Pons (tissue), 1 donor: Measurements from ENCODE around the gene M1AP.
"Not testable (repeated sequence)": the region's sequence is repeated elsewhere in the genome, so short reads cannot be mapped to it uniquely, and the experiment has no call there.

Experiments
- DNase-seq: peaks from one replicate; pipeline ENCODE4 v3.0.0-alpha.2; 2016; ENCODE audit warnings: low spot score

Gene M1AP

GRCh38 chr2:74564222-74564621 is 83.9 kb downstream of the M1AP start:
- DNase-seq: no peak

- DNase-seq: no peak
Observed at GRCh38 chr2:74562126-74562775, 85.9 kb downstream of the M1AP start.

- DNase-seq: not testable (repeated sequence)
Observed at GRCh38 chr2:74561022-74561421, 87.1 kb downstream of the M1AP start.

- DNase-seq: no peak
Observed at GRCh38 chr2:74560591-74560990, 87.5 kb downstream of the M1AP start.

GRCh38 chr2:74559912-74560311 is 88.2 kb downstream of the M1AP start:
- DNase-seq: no peak

GRCh38 chr2:74558284-74559230 is 89.6 kb downstream of the M1AP start:
- DNase-seq: no peak

- DNase-seq: no peak
Observed at GRCh38 chr2:74556831-74557370, 91.2 kb downstream of the M1AP start.

GRCh38 chr2:74556159-74556558 is 92.0 kb downstream of the M1AP start:
- no peak for DNase-seq

GRCh38 chr2:74555610-74556103 is 92.5 kb downstream of the M1AP start:
- peak; percentile 35 for DNase-seq

GRCh38 chr2:74554820-74555531 is 93.2 kb downstream of the M1AP start:
- no peak for DNase-seq

GRCh38 chr2:74553892-74554819 is 94.0 kb downstream of the M1AP start, which contains the start of the genes DOK1 and LOXL3:
Gene DOK1 (plus strand): TSS chr2:74554720. CDS start chr2:74554755, 35 bp downstream.
Gene LOXL3 (minus strand): TSS chr2:74553942. CDS start chr2:74552634, 1,308 bp downstream.
- DNase-seq: peak; percentile 50

- DNase-seq: no peak
Observed at GRCh38 chr2:74552914-74553811, 95.0 kb downstream of the M1AP start.

GRCh38 chr2:74551942-74552913 is 95.9 kb downstream of the M1AP start:
- DNase-seq: no peak

GRCh38 chr2:74551530-74551929 is 96.6 kb downstream of the M1AP start:
- no peak for DNase-seq

- DNase-seq: no peak
Observed at GRCh38 chr2:74550231-74550630, 97.9 kb downstream of the M1AP start.

GRCh38 chr2:74548900-74549826 is 99.0 kb downstream of the M1AP start:
- DNase-seq: no peak

GRCh38 chr2:74548285-74548899 is 99.7 kb downstream of the M1AP start:
- DNase-seq: no peak
